GM21717 (cell line): ENCODE measurements around the gene DAP.
"Not testable (repeated sequence)": the region's sequence is repeated elsewhere in the genome, so short reads cannot be mapped to it uniquely, and the experiment has no call there.

Source experiments
- ATAC-seq: cut with Tn5 transposase; IDR thresholded peaks from one replicate; pipeline ENCODE4 v1.9.1; 2021; ENCODE audit warnings: mild to moderate bottlenecking, moderate library complexity; ENCODE audit not compliant: unreplicated experiment

DAP gene

DNA sequence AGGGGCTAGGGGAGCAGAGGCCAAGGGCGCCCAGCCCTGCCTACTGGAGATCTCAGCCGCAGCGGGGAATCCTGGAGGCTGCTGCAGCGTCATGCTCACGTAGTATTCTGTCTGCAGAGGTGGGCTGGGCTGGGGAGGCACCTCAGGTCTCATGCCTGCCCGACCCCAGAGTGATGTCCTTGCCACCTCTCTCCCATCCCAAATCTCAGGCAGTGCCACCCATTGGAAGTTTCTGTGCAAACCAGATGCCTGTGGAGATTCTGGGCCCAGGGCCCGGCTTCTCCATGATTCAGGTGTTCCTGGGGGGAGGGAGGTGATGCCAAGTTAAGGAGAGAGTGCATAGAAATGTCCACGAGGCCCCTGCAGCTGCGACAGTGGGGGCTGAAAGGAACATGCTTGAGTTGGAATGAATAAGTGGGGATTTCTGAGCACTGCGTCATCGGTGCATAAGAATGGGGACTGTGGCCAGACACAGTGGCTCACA is 125.1 kb downstream of the DAP start:
- ATAC-seq: no peak

DNA sequence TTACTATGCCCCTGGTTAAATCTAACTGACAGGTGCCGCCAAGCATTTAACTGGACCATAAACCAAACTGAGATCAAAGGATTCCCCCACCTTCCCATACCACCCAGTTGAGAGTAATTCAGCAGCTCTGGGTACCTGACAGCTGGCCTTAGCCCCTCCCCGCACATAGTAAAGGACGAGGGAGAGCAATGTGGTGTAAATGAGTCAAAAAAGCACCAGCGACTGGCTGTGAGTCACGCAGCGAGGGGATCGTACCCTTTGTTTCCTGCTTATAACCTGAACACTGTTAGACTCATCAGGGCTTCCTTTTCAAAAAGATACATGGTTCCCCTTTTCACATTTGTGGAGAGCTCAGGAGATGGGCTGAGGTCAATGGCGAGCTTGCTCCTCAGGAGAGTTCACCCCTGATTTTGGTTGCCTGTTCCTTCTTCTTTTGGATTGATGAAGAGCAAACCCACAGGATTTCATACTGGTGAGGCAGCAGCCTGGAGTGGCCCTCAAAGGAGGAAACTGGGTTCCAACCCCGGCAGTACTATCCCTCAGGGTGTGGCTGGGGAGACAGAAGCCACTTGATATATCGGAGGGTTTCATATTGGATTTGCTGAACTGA is 125.7 kb downstream of the DAP start:
- peak; percentile 66 for ATAC-seq

GRCh38 chr5:10634562-10634961 is 126.5 kb downstream of the DAP start:
- no peak for ATAC-seq

DNA sequence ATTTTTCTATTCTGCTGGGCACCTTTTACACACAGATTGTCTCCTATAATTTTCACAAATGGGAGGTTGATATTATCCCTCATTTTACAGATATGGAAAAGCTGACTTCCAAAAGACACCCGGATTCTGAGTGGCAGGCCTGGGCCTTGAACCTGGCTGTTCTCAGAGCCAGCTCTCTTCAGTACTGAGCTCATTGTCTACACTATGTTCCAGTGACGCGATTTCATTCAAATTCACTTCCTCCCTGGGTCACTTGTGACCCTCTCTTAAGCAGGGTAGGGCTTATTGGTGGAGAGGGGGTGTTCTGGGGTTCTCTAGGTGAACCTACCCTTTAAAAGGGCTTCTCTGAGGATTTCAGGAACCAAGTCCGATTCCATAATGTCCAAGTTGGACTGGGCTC is 127.0 kb downstream of the DAP start:
- no peak for ATAC-seq

DNA sequence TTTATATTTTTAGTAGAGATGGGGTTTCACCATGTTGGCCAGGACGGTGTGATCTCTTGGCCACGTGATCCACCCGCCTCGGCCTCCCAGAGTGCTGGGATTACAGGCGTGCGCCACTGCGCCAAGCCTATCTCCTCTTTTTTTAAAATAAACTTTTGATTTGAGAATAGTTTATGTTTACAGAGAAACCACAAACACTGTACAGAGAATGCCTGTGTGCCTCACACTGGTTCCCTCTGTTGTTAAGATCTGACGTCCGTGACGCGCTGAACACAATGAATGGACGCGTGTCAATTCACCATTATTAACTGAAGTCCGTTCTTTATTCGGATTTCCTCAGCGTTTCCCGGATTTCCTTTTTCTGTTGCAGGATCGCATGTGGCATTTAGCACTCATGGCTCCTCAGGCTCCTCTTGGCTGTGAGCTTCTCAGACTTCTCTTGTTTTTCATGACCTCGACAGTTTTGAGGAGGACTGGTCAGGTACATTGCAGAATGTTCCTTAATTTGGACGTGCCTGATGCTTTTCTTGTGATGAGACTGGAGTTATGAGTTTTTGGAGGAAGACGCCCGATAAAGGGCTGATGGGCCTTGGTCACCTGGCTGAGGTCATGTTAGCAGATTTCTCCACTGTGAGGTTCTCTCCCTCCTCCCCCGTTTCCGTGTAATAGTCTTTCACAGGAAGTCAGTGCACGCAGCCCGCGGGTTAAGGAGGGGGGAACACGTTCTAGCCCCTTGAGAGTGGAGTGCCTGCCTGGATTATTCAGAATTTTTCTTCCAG is 127.6 kb downstream of the DAP start:
- ATAC-seq: no peak

GRCh38 chr5:10632110-10632761 is 128.8 kb downstream of the DAP start:
- ATAC-seq: peak; percentile 46

GRCh38 chr5:10631316-10631996 is 129.6 kb downstream of the DAP start:
- no peak for ATAC-seq

DNA sequence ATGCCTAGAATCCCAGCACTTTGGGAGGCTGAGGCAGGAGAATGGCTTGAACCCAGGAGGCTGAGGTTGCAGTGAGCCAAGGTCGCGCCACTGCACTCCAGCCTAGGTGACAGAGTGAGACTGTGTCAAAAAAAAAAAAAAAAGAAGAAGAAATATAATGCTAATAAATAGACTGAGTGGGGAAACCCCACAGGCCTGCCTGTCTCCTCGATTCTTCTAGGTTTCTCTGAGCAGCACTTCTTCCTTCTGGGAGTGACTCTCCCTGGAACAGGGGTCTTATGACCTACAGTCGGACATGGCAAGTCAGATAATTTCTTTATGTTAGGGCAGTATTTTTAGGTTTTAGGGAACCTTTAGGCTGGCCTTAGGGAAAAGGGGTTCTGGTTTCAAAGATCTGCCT is 130.3 kb downstream of the DAP start:
- not testable (repeated sequence) for ATAC-seq

DNA sequence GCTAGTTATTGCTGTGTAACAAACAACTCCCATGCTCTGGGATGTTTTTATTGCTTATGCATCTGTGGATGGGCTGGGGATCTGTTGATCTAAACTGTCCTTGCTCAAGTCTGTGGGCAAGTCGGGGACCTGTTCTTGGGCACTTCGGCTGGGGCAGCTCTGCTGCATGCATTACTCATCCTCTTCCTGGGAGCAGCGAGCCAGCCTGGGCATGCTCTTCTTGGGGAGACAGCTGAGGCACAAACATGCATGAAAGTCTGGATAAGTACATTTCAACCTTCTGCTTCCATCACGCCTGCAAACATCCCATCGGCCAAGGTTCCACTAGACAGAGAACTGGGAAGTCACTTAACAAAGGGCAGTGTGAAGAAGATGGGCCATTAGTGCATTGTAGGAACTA is 130.9 kb downstream of the DAP start:
- no peak for ATAC-seq

DNA sequence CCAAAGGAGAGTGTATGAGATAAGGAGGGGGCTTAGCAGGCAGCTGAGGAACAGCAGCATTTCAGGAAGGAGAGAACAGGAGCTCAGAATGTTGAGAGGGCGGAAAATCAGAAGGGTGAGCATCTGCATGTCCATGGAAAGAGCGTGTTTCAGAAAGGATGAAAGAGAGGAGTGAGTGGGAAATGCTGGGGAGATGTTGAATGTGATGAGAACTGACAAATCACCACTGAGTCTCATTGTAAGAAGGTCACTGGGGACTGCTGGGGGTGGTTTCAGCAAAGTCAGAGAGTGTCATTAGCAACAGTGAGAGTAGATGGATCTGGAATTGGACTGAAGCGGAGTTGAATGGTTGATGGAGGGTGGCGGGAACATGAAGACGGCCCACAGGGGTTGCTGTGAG is 131.4 kb downstream of the DAP start:
- ATAC-seq: no peak
